ENCODE results near the gene YY1AP1.
"Not testable (repeated sequence)": the region's sequence is repeated elsewhere in the genome, so short reads cannot be mapped to it uniquely, and the experiment has no call there.

The YY1AP1 gene

GRCh38 chr1:155648207-155649147, 40.1 kb downstream of the YY1AP1 start:
- H3K9ac ChIP-seq (ENCODE audit: low read depth in 1 of 2, low read length in 2 of 2) = no peak overlapping the region
- no peak overlapping the region for H3K4me3 ChIP-seq (ENCODE audit: low read length in 2 of 2)
- H3K36me3 ChIP-seq (ENCODE audit: control insufficient read depth in 2 of 2, insufficient read depth in 2 of 2, low read length in 2 of 2) = no peaks in the 10 kb centered on the region
- no peaks in the 10 kb centered on the region for H3K4me1 ChIP-seq (ENCODE audit: control insufficient read depth in 2 of 2, insufficient read depth in 2 of 2, low read length in 2 of 2)
- no peak overlapping the region for H3K27ac ChIP-seq (ENCODE audit: low read depth in 2 of 2, low read length in 2 of 2)
- H3K9me3 ChIP-seq (ENCODE audit: control insufficient read depth in 2 of 2, low read length in 2 of 2) = peaks cover 0 to 1% of the 10 kb centered on the region in 2 donors
- H3K27me3 ChIP-seq (ENCODE audit: control insufficient read depth in 2 of 2, insufficient read depth in 2 of 2, low read length in 2 of 2) = no peaks in the 10 kb centered on the region

GRCh38 chr1:155646307-155646706, 42.3 kb downstream of the YY1AP1 start:
- no peak overlapping the region for H3K27ac ChIP-seq (ENCODE audit: low read depth in 2 of 2, low read length in 2 of 2)
- no peak overlapping the region for H3K4me3 ChIP-seq (ENCODE audit: low read length in 2 of 2)
- H3K4me1 ChIP-seq (ENCODE audit: control insufficient read depth in 2 of 2, insufficient read depth in 2 of 2, low read length in 2 of 2) = no peaks in the 10 kb centered on the region
- H3K9ac ChIP-seq (ENCODE audit: low read depth in 1 of 2, low read length in 2 of 2) = no peak overlapping the region
- no peaks in the 10 kb centered on the region for H3K36me3 ChIP-seq (ENCODE audit: control insufficient read depth in 2 of 2, insufficient read depth in 2 of 2, low read length in 2 of 2)
- peaks cover 3 to 4% of the 10 kb centered on the region in 2 donors for H3K9me3 ChIP-seq (ENCODE audit: control insufficient read depth in 2 of 2, low read length in 2 of 2)
- no peaks in the 10 kb centered on the region for H3K27me3 ChIP-seq (ENCODE audit: control insufficient read depth in 2 of 2, insufficient read depth in 2 of 2, low read length in 2 of 2)

- Histone ChIP-seq H3K36me3 (ENCODE audit: control insufficient read depth in 2 of 2, insufficient read depth in 2 of 2, low read length in 2 of 2) (no peaks in the 10 kb centered on the region), H3K9me3 (ENCODE audit: control insufficient read depth in 2 of 2, low read length in 2 of 2) (peaks cover 3 to 4% of the 10 kb centered on the region in 2 donors), H3K4me3 (ENCODE audit: low read length in 2 of 2) (no peak overlapping the region), H3K9ac (ENCODE audit: low read depth in 1 of 2, low read length in 2 of 2) (no peak overlapping the region), H3K4me1 (ENCODE audit: control insufficient read depth in 2 of 2, insufficient read depth in 2 of 2, low read length in 2 of 2) (no peaks in the 10 kb centered on the region), H3K27me3 (ENCODE audit: control insufficient read depth in 2 of 2, insufficient read depth in 2 of 2, low read length in 2 of 2) (no peaks in the 10 kb centered on the region), H3K27ac (ENCODE audit: low read depth in 2 of 2, low read length in 2 of 2) (no peak overlapping the region)
Measured at GRCh38 chr1:155645648-155646047, 42.9 kb downstream of the YY1AP1 start.

GRCh38 chr1:155645034-155645598, 43.5 kb downstream of the YY1AP1 start:
- H3K36me3 ChIP-seq (ENCODE audit: control insufficient read depth in 2 of 2, insufficient read depth in 2 of 2, low read length in 2 of 2) = no peaks in the 10 kb centered on the region
- no peak overlapping the region for H3K27ac ChIP-seq (ENCODE audit: low read depth in 2 of 2, low read length in 2 of 2)
- H3K27me3 ChIP-seq (ENCODE audit: control insufficient read depth in 2 of 2, insufficient read depth in 2 of 2, low read length in 2 of 2) = no peaks in the 10 kb centered on the region
- no peak overlapping the region for H3K9ac ChIP-seq (ENCODE audit: low read depth in 1 of 2, low read length in 2 of 2)
- no peak overlapping the region for H3K4me3 ChIP-seq (ENCODE audit: low read length in 2 of 2)
- no peaks in the 10 kb centered on the region for H3K4me1 ChIP-seq (ENCODE audit: control insufficient read depth in 2 of 2, insufficient read depth in 2 of 2, low read length in 2 of 2)
- H3K9me3 ChIP-seq (ENCODE audit: control insufficient read depth in 2 of 2, low read length in 2 of 2) = peaks cover 3 to 4% of the 10 kb centered on the region in 2 donors

- Histone ChIP-seq H3K4me1 (ENCODE audit: control insufficient read depth in 2 of 2, insufficient read depth in 2 of 2, low read length in 2 of 2) (no peaks in the 10 kb centered on the region), H3K27ac (ENCODE audit: low read depth in 2 of 2, low read length in 2 of 2) (no peak overlapping the region), H3K9ac (ENCODE audit: low read depth in 1 of 2, low read length in 2 of 2) (no peak overlapping the region), H3K9me3 (ENCODE audit: control insufficient read depth in 2 of 2, low read length in 2 of 2) (peaks cover 3 to 4% of the 10 kb centered on the region in 2 donors), H3K4me3 (ENCODE audit: low read length in 2 of 2) (no peak overlapping the region), H3K27me3 (ENCODE audit: control insufficient read depth in 2 of 2, insufficient read depth in 2 of 2, low read length in 2 of 2) (no peaks in the 10 kb centered on the region), H3K36me3 (ENCODE audit: control insufficient read depth in 2 of 2, insufficient read depth in 2 of 2, low read length in 2 of 2) (no peaks in the 10 kb centered on the region)
Measured at GRCh38 chr1:155643230-155643629, 45.3 kb downstream of the YY1AP1 start.

GRCh38 chr1:155642559-155643180, 45.9 kb downstream of the YY1AP1 start:
- H3K9me3 ChIP-seq (ENCODE audit: control insufficient read depth in 2 of 2, low read length in 2 of 2); H3K27me3 ChIP-seq (ENCODE audit: control insufficient read depth in 2 of 2, insufficient read depth in 2 of 2, low read length in 2 of 2); H3K9ac ChIP-seq (ENCODE audit: low read depth in 1 of 2, low read length in 2 of 2); H3K4me1 ChIP-seq (ENCODE audit: control insufficient read depth in 2 of 2, insufficient read depth in 2 of 2, low read length in 2 of 2); H3K27ac ChIP-seq (ENCODE audit: low read depth in 2 of 2, low read length in 2 of 2); H3K4me3 ChIP-seq (ENCODE audit: low read length in 2 of 2); H3K36me3 ChIP-seq (ENCODE audit: control insufficient read depth in 2 of 2, insufficient read depth in 2 of 2, low read length in 2 of 2): not testable (repeated sequence)

- no peaks in the 10 kb centered on the region for H3K4me1 ChIP-seq (ENCODE audit: control insufficient read depth in 2 of 2, insufficient read depth in 2 of 2, low read length in 2 of 2)
- H3K9me3 ChIP-seq (ENCODE audit: control insufficient read depth in 2 of 2, low read length in 2 of 2) = peaks cover 3 to 4% of the 10 kb centered on the region in 2 donors
- no peak overlapping the region for H3K27ac ChIP-seq (ENCODE audit: low read depth in 2 of 2, low read length in 2 of 2)
- H3K27me3 ChIP-seq (ENCODE audit: control insufficient read depth in 2 of 2, insufficient read depth in 2 of 2, low read length in 2 of 2) = no peaks in the 10 kb centered on the region
- no peak overlapping the region for H3K9ac ChIP-seq (ENCODE audit: low read depth in 1 of 2, low read length in 2 of 2)
- H3K36me3 ChIP-seq (ENCODE audit: control insufficient read depth in 2 of 2, insufficient read depth in 2 of 2, low read length in 2 of 2) = no peaks in the 10 kb centered on the region
- no peak overlapping the region for H3K4me3 ChIP-seq (ENCODE audit: low read length in 2 of 2)
Measured at GRCh38 chr1:155640367-155640766, 48.2 kb downstream of the YY1AP1 start.

- no peaks in the 10 kb centered on the region for H3K4me1 ChIP-seq (ENCODE audit: control insufficient read depth in 2 of 2, insufficient read depth in 2 of 2, low read length in 2 of 2)
- no peak overlapping the region for H3K4me3 ChIP-seq (ENCODE audit: low read length in 2 of 2)
- no peaks in the 10 kb centered on the region for H3K27me3 ChIP-seq (ENCODE audit: control insufficient read depth in 2 of 2, insufficient read depth in 2 of 2, low read length in 2 of 2)
- no peak overlapping the region for H3K9ac ChIP-seq (ENCODE audit: low read depth in 1 of 2, low read length in 2 of 2)
- H3K36me3 ChIP-seq (ENCODE audit: control insufficient read depth in 2 of 2, insufficient read depth in 2 of 2, low read length in 2 of 2) = no peaks in the 10 kb centered on the region
- H3K27ac ChIP-seq (ENCODE audit: low read depth in 2 of 2, low read length in 2 of 2) = no peak overlapping the region
- peaks cover 0 to under 1% of the 10 kb centered on the region in 2 donors for H3K9me3 ChIP-seq (ENCODE audit: control insufficient read depth in 2 of 2, low read length in 2 of 2)
Measured at GRCh38 chr1:155636397-155637153, 52.0 kb downstream of the YY1AP1 start.

- H3K4me3 ChIP-seq (ENCODE audit: low read length in 2 of 2); H3K27ac ChIP-seq (ENCODE audit: low read depth in 2 of 2, low read length in 2 of 2); H3K9me3 ChIP-seq (ENCODE audit: control insufficient read depth in 2 of 2, low read length in 2 of 2); H3K4me1 ChIP-seq (ENCODE audit: control insufficient read depth in 2 of 2, insufficient read depth in 2 of 2, low read length in 2 of 2); H3K36me3 ChIP-seq (ENCODE audit: control insufficient read depth in 2 of 2, insufficient read depth in 2 of 2, low read length in 2 of 2); H3K9ac ChIP-seq (ENCODE audit: low read depth in 1 of 2, low read length in 2 of 2); H3K27me3 ChIP-seq (ENCODE audit: control insufficient read depth in 2 of 2, insufficient read depth in 2 of 2, low read length in 2 of 2): not testable (repeated sequence)
Measured at GRCh38 chr1:155626428-155626827, 62.1 kb downstream of the YY1AP1 start.

All from mucosa of rectum (tissue), 2 donors.